ENCODE measurements around the gene CTSH.

CTSH gene, protein sequence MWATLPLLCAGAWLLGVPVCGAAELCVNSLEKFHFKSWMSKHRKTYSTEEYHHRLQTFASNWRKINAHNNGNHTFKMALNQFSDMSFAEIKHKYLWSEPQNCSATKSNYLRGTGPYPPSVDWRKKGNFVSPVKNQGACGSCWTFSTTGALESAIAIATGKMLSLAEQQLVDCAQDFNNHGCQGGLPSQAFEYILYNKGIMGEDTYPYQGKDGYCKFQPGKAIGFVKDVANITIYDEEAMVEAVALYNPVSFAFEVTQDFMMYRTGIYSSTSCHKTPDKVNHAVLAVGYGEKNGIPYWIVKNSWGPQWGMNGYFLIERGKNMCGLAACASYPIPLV

GRCh38 chr15:78944669-78945407 is at the start of gene CTSH:
TSS of gene CTSH (minus strand) at chr15:78945046. CDS start at chr15:78944981, 65 bp downstream.
- DNase-seq = peak; percentile 57

- no peak for DNase-seq
Measured at GRCh38 chr15:78993931-78994530, 49.2 kb upstream of the CTSH start.

DNA sequence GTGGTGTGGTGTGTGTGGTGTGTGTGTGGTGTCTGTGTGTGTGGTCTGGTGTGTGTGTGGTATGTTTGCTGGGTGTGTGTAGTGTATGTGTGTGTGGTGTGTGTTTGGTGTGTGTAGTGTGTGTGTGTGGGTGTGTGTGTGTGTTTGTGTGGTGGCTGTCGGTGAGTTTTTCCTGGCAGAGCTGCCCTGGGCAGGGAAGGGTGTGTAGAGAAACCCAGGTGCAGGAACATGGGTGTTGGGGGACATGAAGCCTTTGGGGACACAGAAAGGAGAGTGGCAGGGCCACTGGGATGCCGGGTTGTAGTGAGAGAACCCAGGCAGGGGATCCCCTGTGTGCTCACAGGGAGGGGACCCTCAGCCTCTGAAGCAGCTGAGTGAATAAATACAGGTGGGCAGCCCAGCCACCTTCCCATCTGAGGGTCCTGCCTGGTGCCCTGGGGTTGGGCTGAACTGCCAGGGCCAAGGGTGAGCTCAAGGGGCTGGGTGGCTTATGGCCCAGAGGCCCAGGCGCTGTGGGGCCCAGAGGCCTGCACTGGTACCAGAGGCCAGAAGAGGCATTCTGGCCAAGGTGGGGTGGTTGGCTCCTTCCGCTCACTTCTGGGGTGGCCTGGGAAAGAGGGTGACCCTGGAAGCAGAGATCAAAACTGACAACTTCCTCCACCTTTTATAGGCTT is 48.5 kb upstream of the CTSH start:
- no peak for DNase-seq

GRCh38 chr15:78992416-78993256 is 47.8 kb upstream of the CTSH start:
- DNase-seq = no peak

- DNase-seq = no peak
Measured at GRCh38 chr15:78991879-78992278, 47.0 kb upstream of the CTSH start.

- DNase-seq = no peak
Measured at GRCh38 chr15:78991476-78991875, 46.6 kb upstream of the CTSH start.

DNA sequence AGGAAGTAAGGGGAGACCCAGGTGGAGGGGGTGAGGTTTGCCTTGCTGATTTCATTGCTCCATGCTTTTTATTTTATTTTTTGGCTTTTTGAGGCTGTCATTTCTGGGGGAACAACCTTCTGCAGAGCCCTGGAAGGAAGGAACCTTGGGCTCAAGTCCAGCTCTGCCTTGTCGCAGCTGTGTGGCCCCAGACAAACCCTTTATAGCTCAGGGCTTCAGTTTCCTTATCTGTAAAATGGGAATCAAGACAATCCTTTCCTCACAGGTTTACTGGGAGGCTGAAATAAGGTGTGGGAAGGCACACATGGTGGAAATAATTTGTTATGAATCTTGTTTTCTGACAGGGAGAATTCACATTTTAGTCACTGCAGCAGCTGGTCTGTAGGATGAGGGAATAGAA is 45.4 kb upstream of the CTSH start:
- no peak for DNase-seq

DNA sequence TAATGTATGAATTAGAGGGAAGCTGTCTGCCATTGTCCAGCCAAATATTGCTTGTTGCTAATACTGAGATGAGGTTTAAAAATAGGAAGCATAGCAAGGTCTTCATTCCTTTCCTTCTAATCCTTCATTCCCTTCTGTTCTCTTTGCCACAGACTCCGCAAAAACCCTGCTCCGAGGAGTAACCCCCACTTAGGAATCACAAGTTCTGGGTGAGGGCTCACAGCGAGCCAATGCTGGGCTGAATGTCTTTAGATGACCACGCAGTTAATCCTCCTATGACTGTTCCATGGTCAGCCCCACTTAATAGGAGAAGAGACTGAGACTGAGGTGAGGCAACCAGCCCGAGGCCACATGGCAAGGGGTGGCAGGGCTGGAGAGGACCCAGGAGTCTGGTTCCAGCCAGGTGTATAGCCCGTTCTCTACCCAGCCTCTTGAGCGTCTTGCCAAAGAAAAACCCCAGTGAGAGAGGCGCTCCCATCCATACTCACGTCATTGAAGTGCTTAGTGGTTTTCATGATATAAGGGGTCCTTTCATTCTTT is 44.9 kb upstream of the CTSH start:
- no peak for DNase-seq

DNA sequence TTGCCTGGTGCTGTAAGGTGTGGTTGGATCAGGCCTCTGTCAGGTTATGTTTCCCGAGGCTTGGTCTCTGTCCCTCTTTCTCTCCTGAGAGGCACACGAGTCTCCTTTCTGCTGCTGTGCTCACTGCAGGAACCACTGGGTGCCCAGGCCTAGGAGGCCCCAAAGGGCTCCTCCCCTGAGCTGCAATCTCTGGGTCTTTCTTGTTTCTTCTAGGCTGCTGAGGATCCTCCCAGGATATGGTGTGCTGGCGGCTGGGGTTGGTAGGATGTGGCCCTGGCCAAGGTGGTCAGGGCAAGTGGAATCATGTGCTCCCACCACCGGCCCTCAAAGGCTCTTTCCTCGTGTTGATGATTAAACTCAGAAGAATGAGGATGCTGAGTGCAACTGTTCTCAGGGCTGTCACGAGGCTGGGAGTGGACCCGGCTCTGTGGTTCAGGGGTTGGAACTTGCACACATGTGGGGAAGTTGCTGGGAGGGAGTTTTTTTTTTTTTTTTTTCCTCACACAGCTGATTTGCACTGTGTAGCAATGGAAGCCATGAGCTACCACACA is 43.6 kb upstream of the CTSH start:
- DNase-seq = peak; percentile 97

- no peak for DNase-seq
Measured at GRCh38 chr15:78987556-78988360, 42.9 kb upstream of the CTSH start.

DNA sequence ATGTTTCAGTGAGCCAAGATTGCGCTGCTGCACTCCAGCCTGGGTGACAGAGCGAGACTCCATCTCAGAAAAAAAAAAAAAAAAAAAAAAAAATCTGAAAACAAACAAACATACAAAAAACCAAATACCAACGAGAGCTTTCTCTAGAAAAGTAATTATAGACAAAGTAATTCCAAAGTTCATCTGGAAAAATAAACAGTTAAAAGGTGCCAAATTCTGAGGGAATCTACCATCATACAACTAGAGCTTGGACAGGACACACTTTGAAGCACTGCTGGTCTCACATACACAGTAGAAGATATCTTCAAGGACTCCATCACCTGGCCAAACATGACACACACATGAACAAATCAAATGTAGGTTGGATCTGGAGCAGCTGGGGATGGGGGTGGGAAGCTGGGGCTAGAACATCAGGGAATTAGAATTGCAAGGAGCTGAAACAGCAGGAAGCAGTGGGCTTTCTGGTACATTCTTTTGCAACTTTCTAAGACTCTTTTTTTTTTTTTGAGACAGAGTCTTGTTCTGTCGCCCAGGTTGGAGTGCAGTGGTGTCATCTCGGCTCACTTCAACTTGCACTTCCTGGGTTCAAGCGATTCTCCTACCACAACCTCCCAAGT is 41.1 kb upstream of the CTSH start:
- DNase-seq = no peak

DNA sequence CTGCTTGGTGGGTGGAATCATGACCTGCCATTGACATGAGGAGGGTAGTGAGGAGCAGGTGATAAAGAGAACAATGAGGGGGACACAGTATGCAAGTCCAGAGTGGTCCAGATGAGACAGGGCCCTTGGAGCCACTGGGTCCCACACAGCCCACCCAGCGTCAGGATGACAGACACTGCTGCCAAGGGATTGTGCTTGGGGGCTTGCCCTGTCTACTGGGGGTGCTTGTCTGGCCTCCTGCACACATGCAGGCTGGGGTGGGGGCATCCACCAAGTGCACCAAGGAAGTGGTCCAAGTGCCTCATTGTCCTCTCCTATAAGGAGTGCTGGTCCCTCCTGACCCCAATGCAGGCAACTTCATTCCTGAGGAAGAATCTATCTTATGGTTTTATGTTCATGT is 39.2 kb upstream of the CTSH start:
- no peak for DNase-seq

- DNase-seq = no peak
Measured at GRCh38 chr15:78983146-78983918, 38.5 kb upstream of the CTSH start.

- DNase-seq = no peak
Measured at GRCh38 chr15:78982736-78983135, 37.9 kb upstream of the CTSH start.

GRCh38 chr15:78981532-78982313 is 36.9 kb upstream of the CTSH start:
- DNase-seq = no peak

DNA sequence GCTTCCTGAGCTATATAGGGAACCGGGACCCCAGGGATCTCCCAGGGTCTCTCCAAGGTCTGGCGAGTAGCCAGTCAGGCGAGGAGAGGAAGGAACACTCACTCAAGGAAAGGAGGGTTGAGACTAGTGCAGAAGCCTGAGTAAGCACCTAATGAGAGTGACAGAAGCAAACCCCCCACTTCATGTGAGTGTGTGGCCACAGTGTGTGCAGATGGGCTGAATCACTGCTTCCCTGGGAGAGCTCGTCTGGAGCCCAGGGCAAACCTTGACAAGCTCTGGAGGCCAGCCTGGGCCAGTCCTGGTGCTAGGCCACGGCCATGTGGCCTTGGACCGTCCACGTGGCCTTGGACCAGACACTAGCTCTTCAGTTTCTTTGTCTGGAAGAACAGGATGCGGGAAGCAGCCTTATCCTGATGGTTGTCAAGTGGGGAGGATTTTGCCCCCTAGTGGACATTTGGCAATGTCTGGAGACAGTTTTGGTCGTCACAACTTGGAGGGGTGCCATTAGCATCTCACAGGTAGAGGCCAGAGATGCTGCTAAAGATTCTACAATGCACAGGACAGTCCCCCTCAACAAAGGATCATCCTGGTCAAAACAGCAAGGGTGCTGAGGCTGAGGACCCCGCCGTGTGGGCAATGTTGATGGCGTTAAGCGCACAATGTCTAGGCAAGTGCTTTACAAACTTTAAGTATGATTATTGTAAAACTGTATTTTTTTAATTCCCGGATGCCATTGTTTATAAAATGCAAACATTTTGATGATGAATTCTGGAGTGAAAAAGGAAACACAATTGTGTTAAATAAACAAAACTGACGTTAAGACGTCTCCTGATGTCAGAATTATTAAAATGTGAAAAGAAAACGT is 34.8 kb upstream of the CTSH start:
- DNase-seq = peak; percentile 52

GRCh38 chr15:78978601-78979179 is 33.8 kb upstream of the CTSH start:
- no peak for DNase-seq

All from kidney glomerular epithelial cell (primary cell).